ENCODE measurements around the gene RPTOR.

The RPTOR gene

GRCh38 chr17:80847496-80848230, 303.0 kb downstream of the RPTOR start:
- DNase-seq (ENCODE audit: low spot score): no peak

- no peak for DNase-seq (ENCODE audit: low spot score)
These were observed 303.9 kb downstream of the RPTOR start for GRCh38 chr17:80848449-80849102.

- no peak for DNase-seq (ENCODE audit: low spot score)
These were observed 304.5 kb downstream of the RPTOR start for GRCh38 chr17:80849119-80849518.

- DNase-seq (ENCODE audit: low spot score): no peak
These were observed 305.5 kb downstream of the RPTOR start for GRCh38 chr17:80850109-80850508.

GRCh38 chr17:80850817-80851216, 306.2 kb downstream of the RPTOR start:
- no peak for DNase-seq (ENCODE audit: low spot score)

GRCh38 chr17:80851277-80851925, 306.8 kb downstream of the RPTOR start:
- no peak for DNase-seq (ENCODE audit: low spot score)

- no peak for DNase-seq (ENCODE audit: low spot score)
These were observed 307.9 kb downstream of the RPTOR start for GRCh38 chr17:80852476-80853015.

GRCh38 chr17:80853076-80853475, 308.4 kb downstream of the RPTOR start:
- DNase-seq (ENCODE audit: low spot score): no peak

GRCh38 chr17:80854220-80854619, 309.6 kb downstream of the RPTOR start:
- DNase-seq (ENCODE audit: low spot score): no peak

GRCh38 chr17:80855196-80855947, 310.7 kb downstream of the RPTOR start:
- DNase-seq (ENCODE audit: low spot score): no peak

GRCh38 chr17:80855948-80856862, 311.6 kb downstream of the RPTOR start:
- DNase-seq (ENCODE audit: low spot score): peak; percentile 95

GRCh38 chr17:80856863-80857755, 312.5 kb downstream of the RPTOR start:
- DNase-seq (ENCODE audit: low spot score): no peak

GRCh38 chr17:80857756-80858171, 313.1 kb downstream of the RPTOR start:
- no peak for DNase-seq (ENCODE audit: low spot score)

GRCh38 chr17:80858301-80859001, 313.8 kb downstream of the RPTOR start:
- no peak for DNase-seq (ENCODE audit: low spot score)

GRCh38 chr17:80859002-80859941, 314.6 kb downstream of the RPTOR start:
- peak; percentile 90 for DNase-seq (ENCODE audit: low spot score)

- DNase-seq (ENCODE audit: low spot score): no peak
These were observed 315.5 kb downstream of the RPTOR start for GRCh38 chr17:80860101-80860671.

- DNase-seq (ENCODE audit: low spot score): no peak
These were observed 316.2 kb downstream of the RPTOR start for GRCh38 chr17:80860703-80861417.
